ENCODE measurements around the gene TEX9. TPM values are rescaled to one million over a fixed set of nuclear protein-coding genes. Genes with fewer than 3 reads are reported as not detected.

TEX9 gene
- total RNA-seq, 1 donor, result 12.7 TPM

DNA sequence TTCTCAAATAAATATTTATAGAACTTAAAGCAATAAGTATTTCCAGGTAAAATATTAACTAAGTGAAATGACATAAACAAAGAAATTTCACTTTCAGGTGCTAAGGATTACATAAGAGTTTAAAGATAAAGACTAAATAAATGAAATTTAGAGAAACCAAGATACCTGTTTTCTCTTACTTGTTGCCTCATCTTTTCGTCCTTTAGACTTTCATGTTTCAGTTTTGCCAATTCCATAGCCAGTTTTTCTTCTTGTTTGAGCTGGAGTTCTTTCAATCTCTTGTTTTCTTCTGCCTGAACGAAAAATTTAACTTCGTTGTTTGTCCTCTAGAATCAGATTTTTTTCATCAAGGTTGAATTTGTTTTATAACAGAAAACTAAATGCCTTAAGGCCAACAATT lies 91.0 kb downstream of the TEX9 start:
- Histone ChIP-seq H3K36me3 (ENCODE audit: insufficient read depth, low read length) (no peaks in the 10 kb centered on the region), H4K20me1 (ENCODE audit: insufficient read depth, low read length) (no peaks in the 10 kb centered on the region), H3K9me3 (ENCODE audit: low read depth, low read length) (no peaks in the 10 kb centered on the region), H3K4me2 (ENCODE audit: insufficient read depth, low read length) (no peak overlapping the region), H3K4me1 (ENCODE audit: insufficient read depth, low read length) (no peaks in the 10 kb centered on the region), H3K27me3 (ENCODE audit: insufficient read depth, low read length) (no peaks in the 10 kb centered on the region), H3K4me3 (ENCODE audit: insufficient read depth, low read length) (no peak overlapping the region), H3K79me2 (ENCODE audit: insufficient read depth, low read length) (no peaks in the 10 kb centered on the region), H2AFZ (ENCODE audit: low read length) (no peak overlapping the region), H3K27ac (ENCODE audit: low read depth, low read length) (no peak overlapping the region)
- TF ChIP-seq, protein P1, sequence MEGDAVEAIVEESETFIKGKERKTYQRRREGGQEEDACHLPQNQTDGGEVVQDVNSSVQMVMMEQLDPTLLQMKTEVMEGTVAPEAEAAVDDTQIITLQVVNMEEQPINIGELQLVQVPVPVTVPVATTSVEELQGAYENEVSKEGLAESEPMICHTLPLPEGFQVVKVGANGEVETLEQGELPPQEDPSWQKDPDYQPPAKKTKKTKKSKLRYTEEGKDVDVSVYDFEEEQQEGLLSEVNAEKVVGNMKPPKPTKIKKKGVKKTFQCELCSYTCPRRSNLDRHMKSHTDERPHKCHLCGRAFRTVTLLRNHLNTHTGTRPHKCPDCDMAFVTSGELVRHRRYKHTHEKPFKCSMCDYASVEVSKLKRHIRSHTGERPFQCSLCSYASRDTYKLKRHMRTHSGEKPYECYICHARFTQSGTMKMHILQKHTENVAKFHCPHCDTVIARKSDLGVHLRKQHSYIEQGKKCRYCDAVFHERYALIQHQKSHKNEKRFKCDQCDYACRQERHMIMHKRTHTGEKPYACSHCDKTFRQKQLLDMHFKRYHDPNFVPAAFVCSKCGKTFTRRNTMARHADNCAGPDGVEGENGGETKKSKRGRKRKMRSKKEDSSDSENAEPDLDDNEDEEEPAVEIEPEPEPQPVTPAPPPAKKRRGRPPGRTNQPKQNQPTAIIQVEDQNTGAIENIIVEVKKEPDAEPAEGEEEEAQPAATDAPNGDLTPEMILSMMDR (IDR thresholded peaks at IDR 0.05; ENCODE audit: extremely low read depth, low read depth, low read length), result no peak
- DNase-seq (ENCODE audit: insufficient read length, low spot score, missing footprints), result no peak

DNA sequence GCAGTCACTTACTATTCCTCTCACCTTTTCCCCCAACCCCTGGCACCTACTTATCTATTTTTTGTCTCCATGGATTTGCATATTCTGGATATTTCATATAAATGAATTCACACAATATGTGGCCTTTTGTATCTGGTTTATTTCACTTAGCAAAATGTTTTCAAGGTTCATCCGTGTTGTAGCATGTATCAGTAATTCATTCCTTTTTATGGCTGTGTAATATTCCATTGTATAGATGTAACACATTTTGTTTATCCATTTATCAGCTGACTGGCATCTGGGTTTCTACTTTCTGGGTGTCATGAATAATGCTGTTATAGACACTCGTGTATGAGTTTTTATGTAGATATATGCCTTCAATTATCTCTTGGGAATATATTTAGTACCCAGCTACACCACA lies 93.9 kb downstream of the TEX9 start:
- Histone ChIP-seq H3K27ac (ENCODE audit: low read depth, low read length) (no peak overlapping the region), H3K4me1 (ENCODE audit: insufficient read depth, low read length) (peaks cover 4% of the 10 kb centered on the region), H3K4me3 (ENCODE audit: insufficient read depth, low read length) (no peak overlapping the region), H3K4me2 (ENCODE audit: insufficient read depth, low read length) (no peak overlapping the region), H3K79me2 (ENCODE audit: insufficient read depth, low read length) (no peaks in the 10 kb centered on the region), H4K20me1 (ENCODE audit: insufficient read depth, low read length) (no peaks in the 10 kb centered on the region), H3K27me3 (ENCODE audit: insufficient read depth, low read length) (no peaks in the 10 kb centered on the region), H3K9me3 (ENCODE audit: low read depth, low read length) (no peaks in the 10 kb centered on the region), H2AFZ (ENCODE audit: low read length) (no peak overlapping the region), H3K36me3 (ENCODE audit: insufficient read depth, low read length) (no peaks in the 10 kb centered on the region)
- TF ChIP-seq, protein P1 (IDR thresholded peaks at IDR 0.05; ENCODE audit: extremely low read depth, low read depth, low read length), result no peak
- DNase-seq (ENCODE audit: insufficient read length, low spot score, missing footprints), result no peak

DNA sequence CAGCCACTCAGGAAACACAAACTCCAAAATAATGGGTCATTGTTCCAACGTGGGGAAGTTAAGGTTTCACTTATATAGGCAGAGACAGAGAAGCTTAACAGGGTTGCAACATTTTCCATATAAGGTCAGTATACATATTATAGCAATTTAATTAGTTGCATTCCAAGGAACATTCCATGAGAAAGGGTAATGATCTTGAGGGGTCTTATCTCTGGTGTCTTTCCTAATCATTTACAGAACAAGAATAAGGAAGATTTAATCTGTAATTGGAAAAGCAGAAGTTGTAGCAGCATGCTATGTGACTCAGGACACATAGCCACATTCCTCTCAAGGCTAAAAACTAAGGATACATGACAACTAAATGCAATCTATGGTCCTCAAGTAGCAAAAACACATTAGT lies 94.8 kb downstream of the TEX9 start:
- no peaks in the 10 kb centered on the region for H4K20me1 ChIP-seq (ENCODE audit: insufficient read depth, low read length)
- no peaks in the 10 kb centered on the region for H3K9me3 ChIP-seq (ENCODE audit: low read depth, low read length)
- no peak overlapping the region for H3K27ac ChIP-seq (ENCODE audit: low read depth, low read length)
- H3K27me3 ChIP-seq (ENCODE audit: insufficient read depth, low read length), result no peaks in the 10 kb centered on the region
- H3K79me2 ChIP-seq (ENCODE audit: insufficient read depth, low read length), result no peaks in the 10 kb centered on the region
- no peak for DNase-seq (ENCODE audit: insufficient read length, low spot score, missing footprints)
- no peak overlapping the region for H3K4me2 ChIP-seq (ENCODE audit: insufficient read depth, low read length)
- H3K36me3 ChIP-seq (ENCODE audit: insufficient read depth, low read length), result no peaks in the 10 kb centered on the region
- no peak overlapping the region for H3K4me3 ChIP-seq (ENCODE audit: insufficient read depth, low read length)
- peaks cover 9% of the 10 kb centered on the region for H3K4me1 ChIP-seq (ENCODE audit: insufficient read depth, low read length)
- no peak overlapping the region for H2AFZ ChIP-seq (ENCODE audit: low read length)
- TF ChIP-seq, protein P1 (IDR thresholded peaks at IDR 0.05; ENCODE audit: extremely low read depth, low read depth, low read length), result no peak

DNA sequence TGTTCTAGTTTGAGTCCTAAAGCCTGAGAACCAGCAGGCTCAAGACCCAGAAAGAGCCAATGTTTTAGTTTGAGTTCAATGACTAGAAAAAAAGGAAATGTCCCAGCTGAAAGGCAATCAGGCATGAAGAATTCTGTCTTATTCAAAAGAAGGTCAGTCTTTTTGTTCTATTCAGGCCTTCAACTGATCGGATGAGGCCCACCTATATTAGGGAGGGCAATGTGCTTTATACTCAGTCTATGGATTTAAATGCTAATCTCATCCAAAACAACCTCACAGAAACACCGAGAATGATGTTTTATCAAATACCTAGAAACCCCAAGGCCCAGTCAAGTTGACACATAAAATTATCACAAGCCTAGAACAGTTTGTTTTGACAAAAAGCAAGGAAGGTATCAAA lies 95.7 kb downstream of the TEX9 start:
- Histone ChIP-seq H3K79me2 (ENCODE audit: insufficient read depth, low read length) (no peaks in the 10 kb centered on the region), H3K4me3 (ENCODE audit: insufficient read depth, low read length) (no peak overlapping the region), H4K20me1 (ENCODE audit: insufficient read depth, low read length) (no peaks in the 10 kb centered on the region), H3K4me2 (ENCODE audit: insufficient read depth, low read length) (no peak overlapping the region), H2AFZ (ENCODE audit: low read length) (no peak overlapping the region), H3K27me3 (ENCODE audit: insufficient read depth, low read length) (no peaks in the 10 kb centered on the region), H3K9me3 (ENCODE audit: low read depth, low read length) (no peaks in the 10 kb centered on the region), H3K4me1 (ENCODE audit: insufficient read depth, low read length) (peaks cover 14% of the 10 kb centered on the region), H3K27ac (ENCODE audit: low read depth, low read length) (no peak overlapping the region), H3K36me3 (ENCODE audit: insufficient read depth, low read length) (no peaks in the 10 kb centered on the region)
- TF ChIP-seq, protein P1 (IDR thresholded peaks at IDR 0.05; ENCODE audit: extremely low read depth, low read depth, low read length), result no peak
- no peak for DNase-seq (ENCODE audit: insufficient read length, low spot score, missing footprints)
